NCI-H1436 (cell line): Measurements from ENCODE around the gene SUMO3.

Experiments used
- DNase-seq: peaks from one replicate; lab custom pipeline; 2025; lab: John Stamatoyannopoulos, UW

Gene SUMO3

DNA sequence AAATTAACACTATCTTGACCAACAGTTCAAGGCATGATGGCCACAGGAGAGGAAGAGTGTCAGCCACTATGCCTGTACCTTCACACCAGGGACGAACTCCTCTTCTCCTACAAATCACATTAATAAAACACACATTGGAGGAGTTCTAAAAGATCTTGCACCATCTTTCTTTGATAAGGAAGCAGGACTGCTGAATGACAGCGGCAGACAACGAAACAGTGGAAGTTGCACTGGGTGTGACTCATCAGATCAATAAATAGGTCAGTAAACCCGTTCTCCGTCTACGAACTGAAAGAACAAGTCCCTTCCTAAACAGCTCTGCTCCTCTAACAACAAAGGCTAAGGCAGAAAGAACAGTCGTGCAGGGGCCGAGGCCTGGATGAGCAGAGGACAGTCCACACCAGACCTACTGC is 39.4 kb downstream of the SUMO3 start:
- DNase-seq, result no peak

DNA sequence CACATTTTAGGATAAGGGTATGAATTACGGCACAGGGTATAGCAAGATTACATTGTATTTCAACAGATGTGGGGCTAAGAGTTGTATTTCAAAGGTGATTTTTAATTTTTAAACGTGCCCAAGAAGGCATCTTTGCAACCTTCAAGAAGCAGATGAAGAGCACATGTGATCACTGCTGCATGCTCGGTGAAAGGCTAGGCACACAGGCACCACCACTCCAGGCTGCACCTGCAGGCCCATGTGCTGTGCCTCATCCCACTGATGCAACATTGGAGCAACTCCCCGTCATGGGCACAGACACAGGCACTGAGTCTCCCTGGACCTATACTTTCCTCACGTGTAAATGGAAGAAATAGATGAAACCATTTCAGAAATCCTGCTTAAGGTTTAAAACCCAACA is 39.8 kb downstream of the SUMO3 start:
- no peak for DNase-seq

- DNase-seq, result no peak
Measured at GRCh38 chr21:44774972-44775371, 42.9 kb downstream of the SUMO3 start.

DNA sequence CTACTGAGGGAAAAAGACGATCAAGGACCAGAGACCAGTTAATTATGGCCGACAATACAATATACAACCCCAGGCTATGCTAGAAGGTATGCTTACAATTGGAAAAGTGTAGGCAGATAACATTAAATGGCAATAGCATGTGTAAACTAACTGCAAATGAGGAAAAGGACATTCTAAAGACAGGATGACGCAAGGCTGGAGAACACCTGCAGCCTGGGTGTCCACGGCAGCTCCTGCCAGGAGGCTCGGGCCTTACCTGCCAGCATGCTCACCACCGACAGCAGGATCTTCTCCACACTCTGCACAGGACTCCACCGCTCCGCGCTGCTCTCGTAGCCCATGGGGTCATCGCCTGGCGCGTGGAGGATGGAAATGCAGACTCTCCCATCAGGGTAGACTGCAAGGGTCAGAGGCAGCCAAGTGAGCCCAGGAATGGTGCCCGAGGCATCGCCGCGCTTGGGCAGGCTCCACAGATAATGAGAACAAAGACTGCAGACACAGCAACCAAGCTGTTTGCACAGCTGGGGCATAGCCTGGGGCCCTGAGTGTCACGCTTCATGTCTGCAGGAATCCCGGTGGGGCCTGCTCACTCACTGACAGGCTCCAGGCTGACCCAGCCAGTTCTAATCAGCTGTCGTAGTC is 44.5 kb downstream of the SUMO3 start:
- peak; percentile 50 for DNase-seq

DNA sequence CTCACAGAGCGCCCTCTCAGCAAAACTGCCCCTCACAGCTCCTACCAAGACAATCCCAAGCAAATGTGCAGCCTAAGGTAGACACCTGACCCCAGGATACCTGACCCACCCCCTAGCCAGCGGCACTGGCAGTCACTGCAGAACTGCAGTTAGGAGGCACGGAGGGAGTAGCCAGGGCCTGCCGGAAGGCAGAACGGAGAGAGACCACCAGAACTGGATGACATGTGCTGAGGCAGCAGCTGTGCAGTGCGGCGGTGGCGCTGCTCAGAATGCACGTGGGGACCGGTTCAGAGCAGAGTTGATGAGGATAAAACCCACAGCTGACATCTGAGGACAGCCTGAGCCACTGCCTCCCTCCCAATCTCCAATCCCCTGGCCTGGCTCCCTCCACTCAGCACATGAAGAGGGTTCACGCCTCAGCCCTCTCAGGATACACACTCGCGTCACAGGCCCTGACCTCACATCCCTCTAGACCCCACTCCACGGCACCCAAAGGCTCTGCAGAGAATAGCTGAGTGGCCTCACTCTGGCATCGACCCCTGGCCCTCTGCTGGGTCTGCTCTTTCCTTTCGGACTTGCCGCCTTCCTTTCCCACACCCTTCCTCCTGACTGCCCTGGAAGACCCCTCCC is 45.9 kb downstream of the SUMO3 start:
- DNase-seq, result no peak

- DNase-seq, result no peak
Measured at GRCh38 chr21:44767834-44768831, 49.7 kb downstream of the SUMO3 start.

- no peak for DNase-seq
Measured at GRCh38 chr21:44766818-44767354, 51.0 kb downstream of the SUMO3 start.

DNA sequence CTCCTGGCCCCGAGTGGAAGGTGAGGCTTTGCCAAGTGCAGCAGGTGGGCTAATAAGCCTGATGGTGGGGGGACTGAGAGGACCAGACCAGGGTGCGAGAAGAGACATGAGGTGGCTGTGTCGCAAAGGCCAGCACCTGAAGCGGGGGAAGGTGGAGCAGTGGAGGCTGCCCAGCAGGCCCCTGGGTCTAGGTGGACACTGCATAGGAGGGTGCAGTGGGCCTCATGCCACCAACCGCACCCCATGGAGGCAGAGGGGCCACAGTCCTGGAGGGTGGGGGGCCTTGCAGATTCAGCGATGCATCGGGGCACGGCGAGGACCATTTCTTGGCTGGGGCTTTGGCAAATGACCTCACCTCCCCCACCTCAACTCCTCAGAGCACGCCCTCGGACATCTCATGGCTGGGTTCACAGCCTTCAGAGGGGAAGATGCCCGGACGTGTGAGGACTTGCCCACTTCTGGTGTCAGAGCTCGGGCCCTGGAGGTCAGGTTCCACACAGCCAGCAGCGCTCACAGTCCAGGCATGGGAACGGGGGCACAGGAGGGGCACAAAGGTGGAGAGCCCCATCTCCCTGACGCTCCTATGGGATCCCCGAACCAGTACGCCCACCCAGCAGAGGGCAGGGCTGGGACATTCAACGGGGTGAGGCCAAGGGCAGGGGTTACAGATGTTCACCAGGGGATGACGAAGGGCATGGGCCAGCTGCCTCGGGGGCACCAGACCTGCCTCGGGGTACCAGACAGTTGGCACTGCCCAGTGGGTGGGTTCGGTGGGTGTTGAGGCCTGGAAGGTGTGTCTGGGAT is 51.6 kb downstream of the SUMO3 start:
- no peak for DNase-seq

- no peak for DNase-seq
Measured at GRCh38 chr21:44765231-44766013, 52.4 kb downstream of the SUMO3 start.

GRCh38 chr21:44764319-44765230 is 53.3 kb downstream of the SUMO3 start:
- no peak for DNase-seq

DNA sequence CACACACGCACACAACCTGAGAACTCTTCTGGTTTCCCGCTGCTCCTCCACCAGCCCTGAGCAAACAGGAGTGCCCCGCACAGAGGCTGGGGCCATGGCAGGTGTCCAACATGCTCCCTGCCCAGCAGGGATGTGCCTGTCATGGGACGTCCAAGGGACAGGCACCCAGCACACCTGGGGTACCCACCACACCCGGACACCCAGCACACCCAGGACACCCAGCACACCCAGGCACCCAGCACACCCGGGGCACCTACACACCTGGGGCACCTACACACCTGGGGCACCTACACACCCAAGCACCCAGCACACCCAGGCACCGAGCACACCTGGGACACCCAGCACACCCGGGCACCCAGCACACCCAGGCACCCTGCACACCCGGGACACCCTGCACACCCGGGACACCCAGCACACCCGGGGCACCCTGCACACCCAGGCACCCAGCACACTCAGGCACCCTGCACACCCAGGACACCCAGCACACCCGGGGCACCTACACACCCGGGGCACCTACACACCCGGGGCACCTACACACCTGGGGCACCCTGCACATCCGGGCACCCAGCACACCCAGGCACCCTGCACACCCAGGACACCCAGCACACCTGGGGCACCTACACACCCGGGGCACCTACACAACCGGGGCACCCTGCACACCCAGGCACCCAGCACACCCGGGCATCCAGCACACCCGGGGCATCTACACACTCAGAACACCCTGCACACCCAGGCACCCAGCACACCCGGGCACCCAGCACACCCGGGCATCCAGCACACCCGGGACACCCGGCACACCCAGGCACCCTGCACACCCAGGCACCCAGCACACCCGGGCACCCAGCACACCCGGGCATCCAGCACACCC is 54.2 kb downstream of the SUMO3 start:
- DNase-seq, result no peak

GRCh38 chr21:44763050-44763378 is 54.8 kb downstream of the SUMO3 start:
- DNase-seq, result no peak

- no peak for DNase-seq
Measured at GRCh38 chr21:44762221-44763049, 55.4 kb downstream of the SUMO3 start.

- peak; percentile 42 for DNase-seq
Measured at GRCh38 chr21:44761747-44762208, 56.1 kb downstream of the SUMO3 start.

DNA sequence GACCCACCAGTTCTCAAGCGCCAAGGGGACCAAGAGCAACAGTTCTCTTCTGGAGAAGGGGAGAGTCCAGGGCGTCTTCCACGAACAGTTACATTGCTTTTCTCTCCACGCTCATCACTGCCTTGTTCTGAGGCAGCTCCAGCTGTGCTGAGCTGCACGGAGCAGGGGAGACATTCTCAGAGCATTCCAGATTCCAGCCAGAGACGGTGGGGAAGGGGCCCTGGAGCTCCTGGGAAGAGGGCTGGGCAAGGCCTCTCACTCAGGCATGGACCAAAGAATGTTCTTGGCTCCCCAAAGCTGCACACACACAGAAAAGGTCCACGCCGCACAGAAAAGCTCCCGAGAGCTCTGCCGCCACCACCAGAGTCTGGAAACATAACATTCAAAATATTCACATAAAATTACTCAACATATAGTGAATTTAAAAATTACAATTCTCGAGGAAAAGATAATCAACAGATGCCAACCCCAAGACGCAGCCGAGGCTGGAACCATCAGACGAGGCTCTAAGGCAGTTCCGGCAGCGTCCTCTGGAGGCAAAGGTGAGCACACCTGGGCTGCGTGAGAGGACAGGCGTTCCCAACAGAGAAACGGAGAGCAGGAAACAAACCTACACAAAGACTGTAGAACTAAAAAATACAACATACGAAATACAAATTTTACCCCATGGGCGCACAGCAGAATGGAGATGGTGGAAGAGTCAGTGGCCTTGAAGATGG is 56.7 kb downstream of the SUMO3 start:
- peak; percentile 60 for DNase-seq

- DNase-seq, result no peak
Measured at GRCh38 chr21:44760376-44760775, 57.5 kb downstream of the SUMO3 start.

DNA sequence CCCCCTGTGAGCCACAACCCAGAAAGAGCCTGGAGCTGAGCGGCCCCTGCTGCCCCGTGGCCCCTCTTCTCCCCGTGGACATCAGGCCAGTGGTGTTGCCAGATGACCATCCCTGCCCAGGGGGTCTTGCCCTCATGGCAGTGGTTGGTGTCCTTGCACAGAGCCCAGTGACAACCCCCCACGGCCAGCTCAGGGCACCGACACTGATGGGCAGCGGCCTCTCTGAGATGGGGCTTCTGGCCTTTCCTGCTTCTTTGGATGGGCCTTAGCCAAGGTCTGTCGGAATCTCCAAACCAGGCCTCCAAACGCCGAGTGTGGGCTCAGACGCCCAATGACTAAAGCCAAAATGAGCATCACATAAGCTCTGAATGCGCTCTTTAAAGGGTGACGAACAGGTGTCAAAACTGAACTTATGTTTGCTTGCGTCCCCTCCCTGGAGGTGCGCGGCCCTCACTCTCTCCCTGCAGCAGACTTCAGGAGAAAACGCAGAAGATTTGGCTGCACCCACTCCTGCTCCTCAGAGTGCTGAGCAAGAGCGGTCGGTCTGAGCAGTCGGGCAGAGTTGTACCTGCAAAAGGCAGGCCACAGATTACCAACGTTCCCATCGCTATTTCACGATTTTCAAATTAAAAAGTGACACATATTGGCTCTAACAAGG is 58.1 kb downstream of the SUMO3 start:
- DNase-seq, result no peak
